ENCODE measurements around the gene PPP5C. TPM values are rescaled to one million over a fixed set of nuclear protein-coding genes. Genes with fewer than 3 reads are reported as not detected.
A peak's percentile ranks its signal among the peaks of the same experiment; 100 is the strongest.

The PPP5C gene
- total RNA-seq, 1 donor from 2014 or later, result 57.7 TPM

DNA sequence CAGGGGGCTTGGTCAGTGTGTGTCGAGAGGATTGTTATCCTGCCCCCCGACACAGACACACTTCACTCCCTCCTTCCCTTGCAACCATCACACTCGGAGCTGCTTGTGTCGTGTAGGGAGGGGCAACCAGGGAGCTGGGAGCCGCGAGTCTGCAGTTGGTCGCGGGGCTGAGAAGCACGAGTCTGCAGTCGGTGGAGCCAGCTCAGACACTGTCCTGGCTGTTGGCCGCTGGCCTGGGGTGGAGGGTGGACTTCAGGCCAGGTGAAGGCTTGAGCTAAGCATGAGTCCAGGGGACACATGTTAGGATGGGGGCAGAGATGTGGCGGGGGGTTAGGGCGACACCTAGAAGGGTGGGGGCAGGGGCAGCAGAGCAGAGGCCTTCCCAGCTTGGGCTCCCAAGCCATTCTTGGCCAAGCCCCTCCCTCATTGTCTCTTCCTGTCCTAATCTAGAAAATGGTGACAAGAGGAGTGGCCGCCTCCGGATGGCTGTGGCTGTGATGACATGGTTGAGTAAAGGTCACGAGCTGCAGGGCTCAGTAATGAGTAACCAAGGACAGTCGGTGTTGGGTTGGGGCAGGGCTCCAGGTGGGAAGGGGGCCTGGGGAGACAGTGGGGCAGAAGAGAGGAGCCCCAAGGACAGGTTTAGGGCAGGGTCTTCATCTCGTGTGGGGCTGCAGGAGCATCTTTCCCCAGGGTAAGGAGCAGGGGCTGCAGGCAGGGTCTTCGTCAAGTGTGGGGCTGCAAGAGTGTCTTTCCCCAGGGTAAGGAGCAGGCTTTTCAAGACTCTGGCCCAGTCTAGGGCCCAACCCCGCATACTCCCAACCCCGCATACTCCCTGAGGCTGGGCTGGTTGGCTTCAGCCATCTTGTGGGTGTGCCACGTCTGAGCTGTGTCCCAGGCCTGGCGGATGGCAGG lies 8.6 kb downstream of the PPP5C start:
- H3K4me1 Mint-ChIP-seq, result peaks cover 35% of the 10 kb centered on the region
- TF ChIP-seq, protein P1, sequence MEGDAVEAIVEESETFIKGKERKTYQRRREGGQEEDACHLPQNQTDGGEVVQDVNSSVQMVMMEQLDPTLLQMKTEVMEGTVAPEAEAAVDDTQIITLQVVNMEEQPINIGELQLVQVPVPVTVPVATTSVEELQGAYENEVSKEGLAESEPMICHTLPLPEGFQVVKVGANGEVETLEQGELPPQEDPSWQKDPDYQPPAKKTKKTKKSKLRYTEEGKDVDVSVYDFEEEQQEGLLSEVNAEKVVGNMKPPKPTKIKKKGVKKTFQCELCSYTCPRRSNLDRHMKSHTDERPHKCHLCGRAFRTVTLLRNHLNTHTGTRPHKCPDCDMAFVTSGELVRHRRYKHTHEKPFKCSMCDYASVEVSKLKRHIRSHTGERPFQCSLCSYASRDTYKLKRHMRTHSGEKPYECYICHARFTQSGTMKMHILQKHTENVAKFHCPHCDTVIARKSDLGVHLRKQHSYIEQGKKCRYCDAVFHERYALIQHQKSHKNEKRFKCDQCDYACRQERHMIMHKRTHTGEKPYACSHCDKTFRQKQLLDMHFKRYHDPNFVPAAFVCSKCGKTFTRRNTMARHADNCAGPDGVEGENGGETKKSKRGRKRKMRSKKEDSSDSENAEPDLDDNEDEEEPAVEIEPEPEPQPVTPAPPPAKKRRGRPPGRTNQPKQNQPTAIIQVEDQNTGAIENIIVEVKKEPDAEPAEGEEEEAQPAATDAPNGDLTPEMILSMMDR (IDR thresholded peaks at IDR 0.05), result no peak
- H3K27me3 Mint-ChIP-seq, result no peaks in the 10 kb centered on the region
- ChIA-PET CTCF (no interaction called here), POLR2A (interaction anchor here (0.6 kb wide), 1 partner anchor 967 kb away, joined by 3 read pairs; no protein-coding TSS in a partner anchor)
- ATAC-seq (ENCODE audit: low read depth) (no peak), DNase-seq (no peak)
- no peaks in the 10 kb centered on the region for H3K9me3 Mint-ChIP-seq
- peaks cover 56% of the 10 kb centered on the region for H3K36me3 Mint-ChIP-seq (ENCODE audit: low read depth)
- H3K4me3 Mint-ChIP-seq, result no peak overlapping the region
- peak overlapping the region; percentile 66 for H3K27ac Mint-ChIP-seq
- intact Hi-C loops (cut with micrococcal nuclease), result no loop called here

DNA sequence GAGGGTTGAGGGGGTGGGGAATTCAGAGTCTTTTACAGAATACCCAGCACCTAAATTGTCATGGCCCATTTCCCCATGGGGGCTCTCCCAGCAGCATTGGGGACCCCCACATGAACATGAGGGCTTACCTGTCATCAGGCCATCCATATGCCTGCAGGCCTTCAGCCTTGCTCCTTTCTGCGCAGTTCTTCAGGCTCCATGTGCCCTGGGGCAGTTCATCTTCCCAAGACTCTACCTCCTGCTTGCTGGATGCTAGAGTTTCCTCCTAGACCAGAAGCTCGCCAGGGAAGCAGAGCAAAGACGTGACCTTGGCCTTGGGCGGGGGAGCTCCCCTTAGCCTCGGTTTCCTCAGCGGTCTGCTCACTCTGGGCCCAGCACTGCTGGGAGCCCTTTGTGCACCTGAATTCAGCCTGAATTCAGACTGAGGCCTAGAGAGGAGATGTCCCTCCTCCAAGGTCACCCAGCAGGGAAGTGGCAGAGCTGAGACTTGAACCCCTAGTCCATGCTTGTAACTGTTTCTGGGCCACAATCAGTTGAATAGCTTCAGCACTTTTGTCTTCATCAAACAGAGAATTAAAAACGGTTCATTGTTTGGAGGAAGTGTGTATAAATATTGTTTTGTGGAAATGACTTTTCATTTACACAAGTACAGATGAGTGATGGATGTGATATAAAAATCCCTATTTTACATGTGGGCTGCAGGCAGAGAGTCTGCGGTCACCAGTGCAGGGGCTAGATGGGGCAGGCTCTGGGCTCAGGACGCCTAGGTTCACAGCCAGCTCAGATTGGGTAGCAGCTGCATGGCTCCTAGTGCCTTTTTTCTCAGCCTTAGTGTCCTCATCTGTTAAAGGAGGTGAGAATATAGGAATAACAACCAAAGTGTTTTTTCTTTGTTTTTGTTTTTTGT lies 9.5 kb downstream of the PPP5C start:
- Mint-ChIP-seq H3K36me3 (ENCODE audit: low read depth) (peaks cover 56% of the 10 kb centered on the region), H3K27ac (no peak overlapping the region), H3K4me1 (peaks cover 27% of the 10 kb centered on the region), H3K9me3 (no peaks in the 10 kb centered on the region), H3K27me3 (no peaks in the 10 kb centered on the region), H3K4me3 (no peak overlapping the region)
- intact Hi-C loops (cut with micrococcal nuclease), result no loop called here
- POLR2A ChIA-PET, result interaction anchor here (0.6 kb wide), 1 partner anchor 968 kb away, joined by 3 read pairs; no protein-coding TSS in a partner anchor
- CTCF ChIA-PET, result no interaction called here
- DNase-seq, result no peak
- TF ChIP-seq, protein P1 (IDR thresholded peaks at IDR 0.05), result no peak
- no peak for ATAC-seq (ENCODE audit: low read depth)

DNA sequence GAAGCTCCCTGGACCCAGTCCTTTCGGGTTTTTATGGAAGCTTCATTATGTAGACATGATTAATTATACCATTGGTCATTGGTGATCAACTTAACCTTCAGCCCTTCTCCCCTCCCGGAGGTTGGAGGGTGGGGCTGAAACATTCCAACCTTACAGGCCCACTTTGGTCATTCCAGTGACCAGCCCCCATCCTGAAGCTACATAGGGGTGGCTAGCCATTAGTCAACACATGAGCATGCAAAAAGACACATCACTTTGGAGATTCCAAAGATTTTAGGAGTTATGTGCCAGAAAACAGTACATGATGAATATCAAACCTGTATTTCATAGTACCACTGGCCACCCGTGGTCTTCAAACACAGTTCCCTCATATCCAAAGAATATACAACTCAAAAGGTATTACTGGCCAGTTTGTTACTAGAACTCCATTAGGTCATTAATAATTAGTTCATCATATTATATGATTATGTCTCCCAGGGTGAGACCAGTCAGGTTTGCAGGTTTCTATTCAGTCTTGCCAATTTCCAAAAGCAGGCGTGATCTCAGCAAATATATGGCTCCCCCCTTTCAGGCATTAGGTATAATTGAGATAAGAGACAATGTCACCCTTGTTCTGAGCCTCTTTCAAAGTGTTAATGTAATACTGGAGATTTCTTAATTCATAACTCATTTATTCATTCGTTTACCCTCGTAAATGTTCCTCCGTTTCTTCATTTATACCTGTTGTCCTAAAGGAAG lies 11.1 kb downstream of the PPP5C start:
- Mint-ChIP-seq H3K4me3 (no peak overlapping the region), H3K27me3 (no peaks in the 10 kb centered on the region), H3K27ac (no peak overlapping the region), H3K4me1 (peaks cover 17% of the 10 kb centered on the region), H3K36me3 (ENCODE audit: low read depth) (peaks cover 56% of the 10 kb centered on the region), H3K9me3 (no peaks in the 10 kb centered on the region)
- TF ChIP-seq, protein P1 (IDR thresholded peaks at IDR 0.05), result no peak
- ChIA-PET CTCF (no interaction called here), POLR2A (no interaction called here)
- intact Hi-C loops (cut with micrococcal nuclease), result no loop called here
- no peak for ATAC-seq (ENCODE audit: low read depth)
- no peak for DNase-seq

DNA sequence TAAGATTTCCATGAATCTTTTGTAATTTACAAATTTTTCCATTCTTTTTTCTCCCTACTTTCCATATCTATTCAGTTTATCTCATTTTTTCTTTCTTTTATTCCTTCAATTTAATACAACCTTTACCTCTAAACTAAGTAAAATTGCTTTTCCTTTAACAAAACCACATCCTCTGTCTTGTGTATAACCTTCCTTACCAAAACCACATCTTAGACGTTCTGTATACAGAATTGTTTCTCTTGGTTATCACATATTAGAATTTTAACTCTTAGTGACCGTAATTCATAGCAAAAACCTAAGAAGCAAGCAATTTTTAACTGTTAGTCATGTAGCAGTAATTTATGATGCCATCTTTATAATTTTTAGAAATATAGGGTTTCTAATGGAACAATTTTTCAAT lies 15.0 kb downstream of the PPP5C start:
- TF ChIP-seq, protein P1 (IDR thresholded peaks at IDR 0.05), result no peak
- Mint-ChIP-seq H3K27me3 (no peaks in the 10 kb centered on the region), H3K27ac (no peak overlapping the region), H3K36me3 (ENCODE audit: low read depth) (peaks cover 52% of the 10 kb centered on the region), H3K9me3 (no peaks in the 10 kb centered on the region), H3K4me1 (peaks cover 12% of the 10 kb centered on the region), H3K4me3 (no peak overlapping the region)
- ATAC-seq (ENCODE audit: low read depth) (no peak), DNase-seq (no peak)
- CTCF ChIA-PET, result no interaction called here
- intact Hi-C loops (cut with micrococcal nuclease), result no loop called here
- POLR2A ChIA-PET, result no interaction called here
